HG02852 (cell line): ENCODE measurements around the gene ZDHHC15.
"Not testable (repeated sequence)": the region's sequence is repeated elsewhere in the genome, so short reads cannot be mapped to it uniquely, and the experiment has no call there.

Experiments used
- ATAC-seq: cut with Tn5 transposase; IDR thresholded peaks from one replicate; pipeline ENCODE4 v1.9.1; 2021; ENCODE audit warnings: mild to moderate bottlenecking, moderate library complexity; ENCODE audit not compliant: unreplicated experiment

The ZDHHC15 gene, protein sequence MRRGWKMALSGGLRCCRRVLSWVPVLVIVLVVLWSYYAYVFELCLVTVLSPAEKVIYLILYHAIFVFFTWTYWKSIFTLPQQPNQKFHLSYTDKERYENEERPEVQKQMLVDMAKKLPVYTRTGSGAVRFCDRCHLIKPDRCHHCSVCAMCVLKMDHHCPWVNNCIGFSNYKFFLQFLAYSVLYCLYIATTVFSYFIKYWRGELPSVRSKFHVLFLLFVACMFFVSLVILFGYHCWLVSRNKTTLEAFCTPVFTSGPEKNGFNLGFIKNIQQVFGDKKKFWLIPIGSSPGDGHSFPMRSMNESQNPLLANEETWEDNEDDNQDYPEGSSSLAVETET

DNA sequence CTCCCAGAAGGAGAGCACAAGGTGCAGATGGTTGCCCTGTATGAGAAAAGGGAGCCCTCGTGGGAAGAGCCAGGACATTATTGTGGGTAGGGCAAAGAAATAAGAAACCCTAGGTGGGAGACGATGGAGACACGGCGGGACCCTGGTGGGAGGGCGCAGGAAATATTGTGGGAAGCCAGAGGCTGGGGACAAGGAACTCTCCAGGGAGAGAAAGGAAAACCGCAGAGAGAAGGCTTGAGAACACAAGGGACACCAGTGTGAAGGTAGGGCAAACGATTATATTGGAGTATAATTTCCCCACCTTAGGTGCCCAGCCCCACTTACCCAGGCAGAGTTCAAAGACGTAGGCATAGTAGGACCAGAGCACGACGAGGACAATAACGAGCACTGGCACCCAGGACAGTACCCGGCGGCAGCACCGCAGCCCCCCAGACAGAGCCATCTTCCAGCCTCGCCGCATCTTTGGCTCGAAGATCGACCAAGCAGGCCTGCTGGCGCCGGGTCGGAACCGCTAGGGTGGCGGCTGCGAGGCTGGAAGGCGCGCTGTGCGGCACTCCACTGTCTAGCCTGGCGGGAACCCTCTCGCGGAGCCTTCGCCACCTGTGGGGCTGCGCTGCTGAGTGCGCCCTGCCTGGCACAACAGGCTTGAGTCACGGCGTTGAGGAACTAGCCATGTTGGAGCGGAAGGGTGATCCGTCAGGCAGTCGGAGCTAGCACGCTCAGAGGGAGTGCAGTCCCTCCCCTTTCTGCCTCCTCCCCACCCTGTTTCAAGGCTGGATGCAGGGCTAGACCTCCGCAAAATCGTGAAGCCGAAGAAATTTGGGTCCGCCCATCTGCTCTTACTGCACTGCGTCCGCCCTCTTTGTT is at the start of gene ZDHHC15:
Gene ZDHHC15, minus strand, starts transcription at position 473 of the 867 bp plus-strand sequence. Its CDS starts 13 bp downstream, at position 460.
- ATAC-seq: no peak

DNA sequence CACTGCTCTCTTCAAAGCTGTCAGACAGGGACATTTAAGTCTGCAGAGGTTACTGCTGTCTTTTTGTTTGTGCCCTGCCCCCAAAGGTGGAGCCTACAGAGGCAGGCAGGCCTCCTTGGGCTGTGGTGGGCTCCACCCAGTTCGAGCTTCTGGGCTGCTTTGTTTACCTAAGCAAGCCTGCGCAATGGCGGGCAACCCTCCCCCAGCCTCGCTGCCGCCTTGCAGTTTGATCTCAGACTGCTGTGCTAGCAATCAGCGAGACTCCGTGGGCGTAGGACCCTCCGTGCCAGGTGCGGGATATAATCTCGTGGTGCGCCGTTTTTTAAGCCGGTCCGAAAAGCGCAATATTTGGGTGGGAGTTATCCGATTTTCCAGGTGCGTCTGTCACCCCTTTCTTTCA is 37.7 kb upstream of the ZDHHC15 start:
- not testable (repeated sequence) for ATAC-seq

DNA sequence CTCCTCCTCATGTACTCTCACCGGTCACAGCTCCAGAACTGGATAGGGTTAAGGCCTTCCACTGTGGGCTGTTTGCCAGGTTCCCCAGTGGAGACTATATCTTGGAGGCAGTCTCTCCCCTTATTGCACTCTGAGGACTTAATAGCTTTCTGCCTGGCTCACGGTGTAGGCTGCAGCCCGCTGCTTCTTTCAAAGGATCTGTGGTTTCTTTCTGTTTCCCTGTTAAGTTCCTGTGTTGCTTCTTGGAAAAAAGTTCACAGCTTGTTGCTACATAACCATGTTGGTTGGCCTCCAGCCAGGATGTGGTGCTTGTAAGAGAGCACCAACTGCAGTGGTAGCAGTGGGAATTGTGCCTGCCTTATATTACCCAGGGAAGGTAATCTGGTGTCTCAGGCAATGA is 24.9 kb upstream of the ZDHHC15 start:
- ATAC-seq: no peak

DNA sequence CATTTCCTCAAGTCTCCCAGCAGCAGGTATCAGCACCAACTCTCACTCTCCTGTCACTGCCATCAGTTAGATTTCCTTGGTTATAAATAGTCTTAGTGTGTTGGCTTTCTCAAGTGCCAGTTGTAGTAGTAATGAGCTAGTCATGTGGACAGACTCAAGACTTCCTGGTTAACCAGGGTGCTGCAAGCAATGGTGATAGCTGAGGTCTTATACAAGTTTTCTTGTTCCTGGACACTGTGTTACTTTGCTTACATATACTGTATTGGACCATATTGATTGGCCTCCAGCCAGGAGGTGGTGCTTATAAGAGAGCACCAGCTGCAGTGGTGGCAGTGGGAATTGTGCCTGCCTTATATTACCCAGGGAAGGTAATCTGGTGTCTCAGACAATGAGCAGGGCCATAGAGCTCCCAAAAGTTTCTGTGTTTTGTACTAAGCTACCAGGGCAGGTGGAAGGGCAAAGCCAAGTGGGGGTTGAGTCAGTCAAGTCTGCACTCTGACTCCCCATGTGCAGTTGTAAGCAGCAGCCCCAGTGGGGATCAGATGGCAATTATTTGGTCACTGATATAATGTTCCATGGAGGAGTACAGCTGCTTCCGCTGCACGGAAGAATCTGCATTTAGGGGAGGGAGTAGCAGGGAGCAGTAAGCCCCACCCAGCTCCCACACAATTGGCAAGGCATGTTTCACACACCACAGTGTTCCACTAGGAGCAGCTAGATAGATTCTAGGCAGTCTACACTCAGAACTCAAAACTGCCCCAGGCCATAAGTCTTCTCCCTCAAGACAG is 24.1 kb upstream of the ZDHHC15 start:
- ATAC-seq: no peak

DNA sequence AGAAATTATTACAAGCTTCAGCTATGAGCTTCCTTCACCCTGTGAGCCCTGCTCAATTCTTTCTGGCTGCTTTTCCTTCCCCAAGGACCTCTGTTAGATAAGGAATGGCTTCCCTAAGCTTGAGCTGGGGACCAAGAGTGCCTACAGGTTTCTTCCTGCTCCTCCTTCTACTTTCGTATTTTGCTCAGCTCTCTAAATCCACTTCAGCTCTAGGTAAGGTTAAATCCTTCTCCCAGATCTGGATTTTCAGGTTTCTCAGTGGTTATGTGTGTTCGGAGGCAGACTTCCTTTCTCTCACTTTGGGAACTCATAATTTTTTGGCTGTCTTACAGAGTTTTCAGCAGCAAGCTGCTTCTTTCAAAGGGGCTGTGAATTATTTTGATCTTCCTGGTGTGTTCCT is 21.9 kb upstream of the ZDHHC15 start:
- ATAC-seq: no peak

DNA sequence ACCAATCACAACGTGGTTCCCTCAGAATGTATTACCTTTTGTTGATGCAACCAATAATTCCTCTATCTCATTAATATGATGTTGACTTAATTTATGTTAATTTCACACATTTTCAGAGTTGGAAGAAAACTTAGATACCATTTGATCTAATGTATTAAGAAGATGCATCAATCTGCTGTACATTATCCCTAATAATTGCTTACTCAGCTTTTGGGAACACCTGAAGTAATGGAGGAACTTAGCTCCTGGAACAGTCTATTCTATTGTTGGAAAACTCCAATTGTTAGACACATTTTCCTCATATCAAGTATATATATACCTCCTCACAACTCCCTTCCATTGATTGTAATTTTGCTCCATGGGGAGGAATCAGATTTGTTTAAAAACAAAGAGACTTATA is 38.9 kb downstream of the ZDHHC15 start:
- no peak for ATAC-seq

DNA sequence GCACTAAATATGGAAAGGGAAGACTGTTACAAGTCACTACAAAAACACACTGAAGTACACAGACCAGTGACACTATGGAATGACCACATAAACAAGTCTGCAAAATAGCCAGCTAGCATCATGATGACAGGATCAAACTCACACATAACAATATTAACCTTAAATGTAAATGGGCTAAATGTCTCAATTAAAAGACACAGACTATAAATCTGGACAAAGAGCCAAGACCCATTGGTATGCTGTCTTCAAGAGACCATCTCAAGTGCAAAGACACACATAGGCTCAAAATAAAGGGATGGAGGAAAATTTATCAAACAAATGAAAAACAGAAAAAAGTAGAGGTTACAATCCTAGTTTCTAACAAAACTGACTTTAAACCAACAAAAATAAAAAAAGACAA is 61.1 kb downstream of the ZDHHC15 start:
- not testable (repeated sequence) for ATAC-seq

DNA sequence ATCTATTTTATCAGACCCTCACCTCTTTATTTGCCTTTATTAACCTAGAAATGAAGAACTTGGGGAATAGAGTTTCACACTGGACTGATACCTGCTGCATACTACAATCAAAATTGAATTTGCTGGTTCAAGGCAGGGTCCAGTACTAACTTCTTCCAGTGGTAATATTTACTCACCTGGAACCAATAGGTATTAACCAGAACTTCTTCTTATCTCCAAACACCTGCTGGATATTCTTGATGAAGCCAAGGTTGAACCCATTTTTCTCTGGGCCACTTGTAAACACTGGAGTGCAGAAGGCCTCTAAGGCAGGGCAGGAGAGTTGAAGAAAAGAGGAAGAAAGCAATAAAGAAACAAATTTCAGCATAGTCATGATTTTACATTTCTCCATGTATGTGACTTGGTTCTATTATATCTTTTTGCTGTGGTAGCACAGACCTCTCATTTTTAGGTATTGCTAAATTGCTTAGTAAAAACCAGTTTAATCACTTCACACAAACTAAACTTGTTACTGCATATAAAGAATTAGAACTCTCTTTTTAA is 101.1 kb downstream of the ZDHHC15 start:
- no peak for ATAC-seq

DNA sequence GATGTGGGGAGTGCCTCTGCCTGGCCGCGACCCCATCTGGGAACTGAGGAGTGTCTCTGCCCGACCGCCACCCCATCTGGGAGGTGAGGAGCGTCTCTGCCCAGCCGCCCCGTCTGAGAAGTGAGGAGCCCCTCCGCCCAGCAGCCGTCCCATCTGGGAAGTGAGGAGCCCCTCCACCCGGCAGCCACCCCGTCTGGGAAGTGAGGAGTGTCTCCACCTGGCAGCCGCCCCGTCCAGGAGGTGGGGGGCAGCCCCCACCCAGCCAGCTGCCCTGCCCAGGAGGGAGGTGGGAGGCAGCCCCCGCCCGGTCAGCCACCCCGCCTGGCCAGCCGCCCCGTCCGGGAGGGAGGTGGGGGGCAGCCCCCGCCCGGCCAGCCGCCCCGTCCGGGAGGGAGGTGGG is 115.7 kb downstream of the ZDHHC15 start:
- ATAC-seq: not testable (repeated sequence)

DNA sequence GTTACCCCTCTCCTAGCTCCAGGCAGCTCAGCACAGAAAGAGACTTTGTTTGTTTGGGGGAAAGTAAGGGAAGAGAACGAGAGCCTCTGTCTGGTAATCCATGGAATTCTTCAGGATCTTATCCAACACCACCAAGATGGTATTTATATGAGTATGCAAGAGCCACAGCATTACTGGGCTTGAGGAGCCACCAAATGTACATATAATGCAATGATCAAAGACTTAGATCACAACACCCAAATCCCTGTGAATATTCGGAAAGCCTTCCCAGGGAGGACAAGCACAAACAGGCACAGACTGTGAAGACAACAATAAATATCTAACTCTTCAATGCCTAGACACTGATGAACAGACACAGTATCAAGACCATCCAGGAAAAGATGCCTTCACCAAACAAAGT is 132.4 kb downstream of the ZDHHC15 start:
- no peak for ATAC-seq

DNA sequence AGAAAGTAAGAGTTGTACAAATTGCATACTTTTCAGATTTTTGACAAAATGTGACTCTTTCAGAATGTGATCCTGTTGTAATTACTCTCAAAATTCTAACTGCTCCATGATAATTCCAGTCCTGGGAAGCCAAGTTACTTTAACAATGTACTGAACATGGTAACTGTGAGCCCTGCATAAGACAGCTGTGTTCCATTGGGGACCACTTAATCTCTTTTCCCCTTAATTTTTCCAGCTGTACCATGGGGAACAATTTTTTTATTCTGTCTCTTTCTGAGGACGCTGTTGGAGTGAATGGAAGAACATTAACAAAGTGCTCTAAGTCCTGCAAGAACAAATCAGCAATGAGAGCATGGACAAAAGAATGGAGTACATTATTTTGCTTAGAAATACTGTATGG is 153.1 kb downstream of the ZDHHC15 start:
- no peak for ATAC-seq

DNA sequence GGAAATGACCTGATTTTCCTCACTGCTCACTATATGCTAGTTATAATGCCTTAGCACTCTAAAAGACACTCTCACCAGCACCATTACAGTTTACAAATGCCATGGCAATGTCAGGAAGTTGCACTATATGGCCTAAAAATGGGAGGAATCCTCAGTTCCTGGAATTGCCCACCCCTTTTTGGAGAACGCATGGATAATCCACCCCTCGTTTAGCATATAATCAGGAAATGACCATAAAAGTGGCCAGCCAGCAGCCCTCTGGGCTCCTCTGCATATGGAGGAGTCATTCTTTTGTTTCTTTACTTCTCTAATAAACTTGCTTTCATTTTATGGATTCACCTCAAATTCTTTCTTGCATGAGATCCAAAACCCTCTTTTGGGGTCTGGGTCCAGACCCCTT is 156.0 kb downstream of the ZDHHC15 start:
- ATAC-seq: no peak

DNA sequence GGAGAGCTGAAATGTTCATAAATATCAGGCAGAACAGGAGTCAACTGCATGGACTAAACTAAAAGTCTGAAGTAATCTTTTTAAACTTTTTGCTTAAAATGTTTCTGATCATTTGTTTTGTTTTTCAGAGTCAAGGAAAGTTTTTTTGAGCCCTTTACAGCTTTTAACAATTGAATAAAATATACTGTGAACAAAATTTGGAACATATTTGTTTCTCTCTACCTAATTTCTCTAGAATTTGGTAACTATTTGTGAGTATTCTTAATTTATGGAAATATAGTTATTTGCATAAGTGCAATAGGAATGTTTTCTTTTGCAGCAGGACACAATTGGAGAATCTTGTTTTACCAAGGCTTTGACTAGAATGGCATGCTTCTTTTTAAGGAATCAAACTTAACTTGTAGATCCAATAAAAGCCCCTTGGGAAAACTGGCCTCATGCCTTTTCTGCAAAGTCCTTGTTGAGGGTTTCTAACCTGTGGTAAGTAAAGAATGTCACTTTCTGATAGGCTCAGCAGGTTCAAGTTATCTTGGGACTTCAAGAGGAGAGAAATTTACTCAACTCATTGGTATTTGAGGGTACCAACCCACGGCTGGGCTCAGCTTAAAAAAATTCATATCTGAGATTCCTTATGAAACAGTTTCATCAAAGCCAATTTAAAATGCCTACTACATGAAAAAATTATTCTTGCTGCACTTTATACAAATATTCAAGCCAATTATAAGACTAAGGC is 157.4 kb downstream of the ZDHHC15 start:
- ATAC-seq: no peak

DNA sequence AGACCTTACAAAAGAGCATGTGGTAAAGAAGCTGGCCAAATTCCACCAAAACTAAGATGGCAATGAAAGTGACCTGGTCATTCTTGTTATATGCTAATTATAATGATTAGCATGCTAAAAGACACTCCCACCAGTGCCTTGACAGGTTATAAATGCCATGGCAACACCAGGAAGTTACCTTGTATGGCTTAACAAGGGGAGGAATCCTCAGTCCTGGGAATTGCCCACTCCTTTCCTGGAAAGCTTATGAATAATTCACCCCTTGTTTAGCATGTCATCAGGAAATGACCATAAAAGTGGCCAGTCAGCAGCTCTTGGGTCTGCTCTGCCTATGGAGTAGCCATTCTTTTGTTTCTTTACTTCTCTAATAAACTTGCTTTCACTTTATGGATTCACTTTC is 161.0 kb downstream of the ZDHHC15 start:
- no peak for ATAC-seq

DNA sequence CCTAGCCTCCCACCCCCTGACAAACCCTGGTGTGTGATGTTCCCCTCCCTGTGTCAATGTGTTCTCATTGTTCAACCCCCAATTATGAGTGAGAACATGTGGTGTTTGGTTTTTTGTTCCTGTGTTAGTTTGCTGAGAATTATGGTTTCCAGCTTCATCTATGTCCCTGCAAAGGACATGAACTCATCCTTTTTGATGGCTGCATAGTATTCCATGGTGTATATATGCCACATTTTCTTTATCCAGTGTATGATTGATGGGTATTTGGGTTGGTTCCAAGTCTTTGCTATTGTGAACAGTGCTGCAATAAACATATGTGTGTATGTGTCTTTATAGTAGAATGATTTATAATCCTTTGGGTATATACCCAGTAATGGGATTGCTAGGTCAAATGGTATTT is 174.2 kb downstream of the ZDHHC15 start:
- not testable (repeated sequence) for ATAC-seq

DNA sequence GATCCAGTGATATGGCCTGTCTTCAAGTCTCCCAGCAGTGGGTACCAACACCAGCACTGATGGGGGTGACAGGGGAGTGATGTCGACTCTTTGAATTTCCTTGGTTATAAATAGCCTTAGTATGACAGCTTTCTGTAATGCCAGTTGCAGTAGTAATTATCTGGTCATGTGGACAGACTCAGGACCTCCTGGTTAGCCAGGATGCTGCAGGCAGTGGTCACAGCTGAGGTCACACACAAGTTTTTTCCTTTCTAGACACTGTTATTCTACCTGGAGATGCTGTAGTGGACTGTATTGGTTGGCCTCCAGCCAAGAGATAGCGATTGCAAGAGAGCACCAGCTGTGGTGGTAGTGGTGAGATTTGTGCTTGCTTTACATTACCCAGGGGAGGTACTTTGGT is 185.3 kb downstream of the ZDHHC15 start:
- ATAC-seq: no peak

DNA sequence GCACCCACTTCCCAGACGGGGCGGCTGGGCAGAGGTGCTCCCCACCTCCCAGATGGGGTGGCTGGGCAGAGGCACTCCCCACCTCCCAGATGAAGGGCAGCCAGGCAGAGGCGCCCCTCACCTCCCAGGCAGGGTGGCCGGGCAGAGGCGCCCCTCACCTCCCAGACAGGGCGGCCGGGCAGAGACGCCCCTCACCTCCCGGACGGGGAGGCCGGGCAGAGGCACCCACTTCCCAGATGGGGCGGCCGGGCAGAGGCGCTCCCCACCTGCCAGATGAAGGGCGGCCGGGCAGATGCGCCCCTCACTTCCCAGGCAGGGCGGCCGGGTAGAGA is 187.7 kb downstream of the ZDHHC15 start:
- ATAC-seq: no peak

DNA sequence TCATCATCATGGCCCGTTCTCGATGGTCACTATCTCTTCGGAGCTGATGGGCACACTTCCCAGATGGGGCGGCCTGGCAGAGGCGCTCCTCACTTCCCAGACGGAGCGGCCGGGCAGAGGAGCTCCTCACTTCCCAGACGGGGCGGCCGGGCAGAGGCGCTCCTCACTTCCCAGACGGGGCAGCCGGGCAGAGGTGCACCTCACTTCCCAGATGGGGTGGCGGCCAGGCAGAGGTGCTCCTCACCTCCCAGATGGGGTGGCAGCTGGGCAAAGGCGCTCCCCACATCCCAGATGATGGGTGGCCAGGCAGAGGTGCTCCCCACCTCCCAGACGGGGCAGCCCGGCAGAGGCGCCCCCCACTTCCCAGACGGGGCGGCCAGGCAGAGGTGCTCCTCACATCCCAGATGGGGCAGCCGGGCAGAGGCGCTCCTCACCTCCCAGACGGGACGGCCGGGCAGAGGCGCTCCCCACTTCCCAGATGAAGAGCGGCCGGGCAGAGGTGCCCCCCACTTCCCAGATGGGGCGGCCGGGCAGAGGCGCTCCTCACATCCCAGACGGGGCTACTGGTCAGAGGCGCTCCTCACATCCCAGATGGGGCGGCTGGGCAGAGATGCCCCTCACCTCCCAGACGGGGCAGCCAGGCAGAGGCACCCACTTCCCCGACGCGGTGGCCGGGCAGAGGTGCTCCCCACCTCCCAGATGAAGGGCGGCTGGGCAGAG is 188.3 kb downstream of the ZDHHC15 start:
- ATAC-seq: not testable (repeated sequence)

DNA sequence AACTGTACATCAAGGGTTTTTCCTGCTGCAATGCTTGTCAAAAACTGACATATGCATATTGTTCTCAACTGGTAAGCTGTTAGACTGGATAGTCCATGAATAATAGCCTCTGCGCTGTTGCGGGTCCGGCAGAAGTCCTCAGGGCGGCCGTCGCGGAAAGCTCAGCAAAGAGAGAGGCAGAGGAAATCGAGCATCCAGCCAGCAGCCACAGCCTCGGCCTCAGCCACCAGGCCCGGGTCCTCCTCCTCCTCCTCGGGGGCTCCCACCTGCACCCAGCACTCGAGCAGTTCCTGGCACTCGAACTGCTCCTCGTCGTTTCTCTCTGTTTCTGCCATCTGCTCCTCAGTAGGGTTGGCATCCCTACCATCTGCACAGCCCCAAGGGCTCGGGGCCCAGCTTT is 195.2 kb downstream of the ZDHHC15 start:
- ATAC-seq: no peak
